Activated CD8-positive, alpha-beta T cell treated with anti-CD3 and anti-CD28 coated beads for 36 hours (primary cell): ENCODE data around the gene NAB2. TPM values are rescaled to one million over a fixed set of nuclear protein-coding genes. Genes with fewer than 3 reads are reported as not detected.

Experiments
- ATAC-seq: fragments of 200-7000 bp; cut with Tn5 transposase; one replicate; pipeline ENCODE4 v1.10.0; 2021; ENCODE audit warnings: mild to moderate bottlenecking, moderate library complexity
- CTCF ChIA-PET: fragments of 350-600 bp; sonication (Branson Sonifier 250); formaldehyde crosslinking; loops from one replicate; lab custom pipeline; 2021; ENCODE audit warnings: antibody characterized with exemption; lab: Charles Lee
- POLR2A ChIA-PET: fragments of 350-600 bp; sonication (Branson Sonifier 250); formaldehyde crosslinking; loops from one replicate; lab custom pipeline; 2021; ENCODE audit warnings: antibody characterized with exemption; lab: Charles Lee
- DNase-seq: peaks from one replicate; pipeline ENCODE4 v3.0.0-alpha.2; 2020
- H3K27ac Mint-ChIP-seq: one replicate; pipeline ENCODE4 v1.8.0; 2021; ENCODE audit warnings: mild to moderate bottlenecking, mixed read lengths
- H3K27me3 Mint-ChIP-seq: one replicate; pipeline ENCODE4 v1.8.0; 2021; ENCODE audit warnings: mixed read lengths
- H3K36me3 Mint-ChIP-seq: one replicate; pipeline ENCODE4 v1.8.0; 2021; ENCODE audit warnings: low read depth, mixed read lengths
- H3K4me1 Mint-ChIP-seq: one replicate; pipeline ENCODE4 v1.8.0; 2021; ENCODE audit warnings: low read depth, mixed read lengths
- H3K4me3 Mint-ChIP-seq: one replicate; pipeline ENCODE4 v1.8.0; 2021; ENCODE audit warnings: mild to moderate bottlenecking, moderate library complexity, mixed read lengths
- H3K9me3 Mint-ChIP-seq: one replicate; pipeline ENCODE4 v1.8.0; 2021; ENCODE audit warnings: mixed read lengths
- intact Hi-C: fragments of 100-400 bp; cut with micrococcal nuclease; formaldehyde crosslinking; loops from one replicate; pipeline ENCODE4 v1.10.0; 2022
- total RNA-seq, 2 experiments: library from RNA; stranded (reverse); gene quantifications; one replicate each; pipeline ENCODE4 v1.2.3, GENCODE V29; 2021
- TF ChIP-seq, protein P1 (sequence below): fragments of 200-600 bp; IDR thresholded peaks from one replicate; pipeline ENCODE4 v1.8.0; 2022; ENCODE audit warnings: antibody characterized with exemption, mild to moderate bottlenecking

NAB2 gene
- total RNA-seq, 2 experiments from 2014 or later, result 69.3 to 70.8 TPM

DNA sequence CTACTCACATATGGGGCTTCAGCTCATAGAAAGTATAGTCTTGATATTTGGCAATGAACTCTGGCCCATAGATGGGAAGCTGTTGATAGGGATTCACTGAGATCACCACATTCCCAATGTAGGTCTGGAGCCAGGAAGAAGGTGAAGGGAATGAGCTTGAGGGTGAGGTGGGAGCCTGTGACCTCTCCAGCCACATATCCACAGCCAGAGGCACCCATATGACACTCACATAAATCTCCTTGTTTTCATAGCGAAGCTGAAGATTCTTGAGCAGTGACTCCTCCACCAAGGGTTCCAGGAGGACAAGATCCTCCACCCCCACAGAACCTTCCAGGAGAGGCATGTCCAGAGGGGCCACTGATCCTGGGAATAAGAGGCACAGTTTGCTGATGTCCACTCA is 40.9 kb upstream of the NAB2 start:
- Mint-ChIP-seq H3K27ac (peak overlapping the region; percentile 86), H3K4me1 (peaks cover 40% of the 10 kb centered on the region), H3K9me3 (no peaks in the 10 kb centered on the region), H3K4me3 (no peak overlapping the region), H3K36me3 (peaks cover 3% of the 10 kb centered on the region), H3K27me3 (no peaks in the 10 kb centered on the region)
- TF ChIP-seq, protein P1, sequence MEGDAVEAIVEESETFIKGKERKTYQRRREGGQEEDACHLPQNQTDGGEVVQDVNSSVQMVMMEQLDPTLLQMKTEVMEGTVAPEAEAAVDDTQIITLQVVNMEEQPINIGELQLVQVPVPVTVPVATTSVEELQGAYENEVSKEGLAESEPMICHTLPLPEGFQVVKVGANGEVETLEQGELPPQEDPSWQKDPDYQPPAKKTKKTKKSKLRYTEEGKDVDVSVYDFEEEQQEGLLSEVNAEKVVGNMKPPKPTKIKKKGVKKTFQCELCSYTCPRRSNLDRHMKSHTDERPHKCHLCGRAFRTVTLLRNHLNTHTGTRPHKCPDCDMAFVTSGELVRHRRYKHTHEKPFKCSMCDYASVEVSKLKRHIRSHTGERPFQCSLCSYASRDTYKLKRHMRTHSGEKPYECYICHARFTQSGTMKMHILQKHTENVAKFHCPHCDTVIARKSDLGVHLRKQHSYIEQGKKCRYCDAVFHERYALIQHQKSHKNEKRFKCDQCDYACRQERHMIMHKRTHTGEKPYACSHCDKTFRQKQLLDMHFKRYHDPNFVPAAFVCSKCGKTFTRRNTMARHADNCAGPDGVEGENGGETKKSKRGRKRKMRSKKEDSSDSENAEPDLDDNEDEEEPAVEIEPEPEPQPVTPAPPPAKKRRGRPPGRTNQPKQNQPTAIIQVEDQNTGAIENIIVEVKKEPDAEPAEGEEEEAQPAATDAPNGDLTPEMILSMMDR, result no peak
- intact Hi-C loops, result no loop called here
- DNase-seq, result no peak
- CTCF ChIA-PET, result interaction anchor here (1.1 to 5.7 kb wide), 13 partner anchors 10 to 128 kb away, joined by 3 to 66 read pairs (median 7); partner anchors contain the start of gene ZBTB39
- no peak for ATAC-seq
- POLR2A ChIA-PET, result interaction anchor here (0.6 to 3.5 kb wide), 10 partner anchors 9 to 64 kb away, joined by 3 to 21 read pairs (median 4); partner anchors contain the start of gene STAT6

DNA sequence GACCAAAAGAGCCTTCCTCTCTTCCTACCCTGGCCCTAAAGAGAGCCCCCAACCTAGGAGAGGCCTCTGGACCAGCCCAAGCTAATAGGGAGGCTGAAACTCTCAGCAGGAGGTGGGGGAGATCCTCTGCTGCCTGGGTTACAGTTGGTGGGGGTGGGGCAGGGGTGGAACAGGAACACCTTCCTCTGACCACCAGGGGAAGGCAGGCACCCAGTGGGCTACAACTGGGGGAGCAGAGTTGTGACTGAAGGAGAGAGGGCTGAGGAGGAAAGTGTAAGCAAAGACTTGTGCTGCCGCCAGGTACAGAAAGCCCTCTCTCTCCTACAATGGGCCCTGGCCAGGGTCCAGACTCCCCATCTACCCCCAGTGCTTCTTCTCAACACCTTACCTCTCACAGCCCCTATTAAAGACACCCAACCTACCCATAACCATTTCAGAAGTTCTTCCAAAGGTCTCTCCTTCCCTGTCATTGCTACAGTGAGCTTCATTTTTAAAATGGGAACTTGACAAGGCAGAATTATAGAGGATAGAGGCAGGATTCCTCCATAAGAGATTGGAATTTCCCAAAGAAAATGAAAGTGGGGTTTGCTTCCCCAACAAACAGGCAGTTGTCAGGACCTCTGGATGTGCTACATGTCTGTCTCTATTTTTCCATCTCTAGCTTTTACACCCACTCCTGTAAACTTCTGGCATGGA is 40.3 kb upstream of the NAB2 start:
- POLR2A ChIA-PET, result interaction anchor here (0.6 to 3.5 kb wide), 13 partner anchors 8 to 64 kb away, joined by 3 to 21 read pairs (median 4); partner anchors contain the start of gene STAT6
- DNase-seq, result no peak

DNA sequence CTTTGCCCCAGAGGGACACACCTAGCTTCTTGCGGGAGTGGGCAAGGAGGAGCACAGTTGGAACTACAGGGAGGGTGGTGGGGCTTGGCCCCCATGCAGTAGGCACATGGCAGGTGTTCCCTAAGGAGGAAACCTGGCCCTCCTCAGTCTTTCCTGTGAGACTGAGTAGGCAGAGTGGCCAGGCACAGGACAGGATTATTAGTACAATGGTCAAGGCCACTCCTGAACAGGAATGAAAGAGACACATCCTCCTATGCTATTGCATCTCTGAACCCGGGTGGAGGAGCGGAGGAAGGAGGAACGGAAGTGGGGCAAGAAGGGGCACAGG is 39.8 kb upstream of the NAB2 start:
- ChIA-PET POLR2A (interaction anchor here (1.4 to 3.5 kb wide), 9 partner anchors 11 to 63 kb away, joined by 3 to 21 read pairs (median 5); partner anchors contain the start of gene STAT6), CTCF (interaction anchor here (1.3 to 5.7 kb wide), 7 partner anchors 12 to 127 kb away, joined by 4 to 66 read pairs (median 10); no protein-coding TSS in a partner anchor)
- H3K4me3 Mint-ChIP-seq, result no peak overlapping the region
- TF ChIP-seq, protein P1, result no peak
- no peaks in the 10 kb centered on the region for H3K27me3 Mint-ChIP-seq
- ATAC-seq, result no peak
- no peak overlapping the region for H3K27ac Mint-ChIP-seq
- intact Hi-C loops, result no loop called here
- no peaks in the 10 kb centered on the region for H3K9me3 Mint-ChIP-seq
- H3K36me3 Mint-ChIP-seq, result peaks cover 14% of the 10 kb centered on the region
- peaks cover 40% of the 10 kb centered on the region for H3K4me1 Mint-ChIP-seq
- DNase-seq, result no peak

More for the DNA sequence above, 40.3 kb upstream of the NAB2 start:
- Mint-ChIP-seq H3K4me3 (no peak overlapping the region), H3K4me1 (peaks cover 40% of the 10 kb centered on the region), H3K36me3 (peaks cover 9% of the 10 kb centered on the region), H3K9me3 (no peaks in the 10 kb centered on the region), H3K27ac (peak overlapping the region; percentile 72), H3K27me3 (no peaks in the 10 kb centered on the region)
- no peak for ATAC-seq
- intact Hi-C loops, result no loop called here
- CTCF ChIA-PET, result interaction anchor here (1.3 to 5.7 kb wide), 11 partner anchors 13 to 128 kb away, joined by 3 to 66 read pairs (median 7); partner anchors contain the start of gene ZBTB39
- TF ChIP-seq, protein P1, result no peak

DNA sequence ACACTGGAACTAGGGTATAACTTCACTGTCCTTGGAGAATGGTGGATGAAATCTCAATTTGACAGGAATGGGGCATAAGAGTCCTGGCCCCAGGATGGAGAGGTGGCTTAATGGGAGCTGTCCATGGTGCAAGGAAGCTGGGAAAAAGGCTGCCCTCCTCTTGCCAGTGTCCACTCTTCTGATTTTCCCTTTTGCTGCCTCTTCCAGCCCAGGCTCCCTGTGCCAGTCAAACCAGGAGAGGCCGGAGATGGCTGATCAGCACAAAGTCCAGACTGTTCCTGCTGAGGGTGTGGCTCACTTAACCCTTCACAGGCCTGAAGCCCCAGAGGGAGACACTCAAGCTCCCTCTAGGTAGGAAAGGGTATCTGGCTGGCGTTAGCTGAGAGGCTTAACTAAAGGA is 39.0 kb upstream of the NAB2 start, which contains the start of gene MYO1A:
Gene MYO1A (minus strand): TSS at position 240 of the 400 bp plus-strand sequence. CDS start 1,806 bp downstream, outside the sequence.
- Mint-ChIP-seq H3K27ac (no peak within 1 kb of the TSS), H3K9me3 (no peaks in the 10 kb centered on the region), H3K4me1 (peaks cover 40% of the 10 kb centered on the region), H3K27me3 (no peaks in the 10 kb centered on the region), H3K4me3 (no peak within 1 kb of the TSS), H3K36me3 (peaks cover 17% of the 10 kb centered on the region)
- intact Hi-C loops, result no loop called here
- no peak for ATAC-seq
- ChIA-PET CTCF (interaction anchor here (0.6 to 5.7 kb wide), 5 partner anchors 11 to 62 kb away, joined by 3 to 66 read pairs (median 5); no protein-coding TSS in a partner anchor), POLR2A (interaction anchor here (0.6 to 3.3 kb wide), 8 partner anchors 10 to 214 kb away, joined by 3 to 21 read pairs (median 3); partner anchors contain the start of gene STAT6)
- DNase-seq, result no peak
- TF ChIP-seq, protein P1, result no peak
